Mesenchymal stem cell (in vitro differentiated cells and primary cell): ENCODE data around the gene MCF2L2.

Experiments used
- DNase-seq: peaks from one replicate; pipeline ENCODE4 v3.0.0-alpha.2; 2013
- H2AFZ ChIP-seq: one replicate; pipeline ENCODE4 v1.6.1; 2013; ENCODE audit warnings: low read depth, mild to moderate bottlenecking, control low read depth, inconsistent platforms, low read length, moderate library complexity
- H2AK5ac ChIP-seq: 2 replicates; pipeline ENCODE4 v1.6.1; 2013; ENCODE audit warnings: low read length, moderate library complexity, mild to moderate bottlenecking, inconsistent platforms; ENCODE audit not compliant: severe bottlenecking
- H2BK120ac ChIP-seq: one replicate; pipeline ENCODE4 v1.6.1; 2013; ENCODE audit warnings: low read depth, mild to moderate bottlenecking, inconsistent platforms, low read length, moderate library complexity
- H2BK12ac ChIP-seq, 2 experiments: one replicate each; pipeline ENCODE4 v1.6.1; 2013; ENCODE audit warnings: inconsistent platforms in 2 of 2, low read length in 2 of 2, mild to moderate bottlenecking in 2 of 2, moderate library complexity in 2 of 2, control low read depth in 1 of 2
- H2BK15ac ChIP-seq: one replicate; pipeline ENCODE4 v1.6.1; 2013; ENCODE audit warnings: mild to moderate bottlenecking, low read depth, inconsistent platforms; ENCODE audit not compliant: poor library complexity, severe bottlenecking
- H2BK5ac ChIP-seq: 2 replicates; pipeline ENCODE4 v1.6.1; 2013; ENCODE audit warnings: low read depth, mild to moderate bottlenecking, low read length, control low read depth, inconsistent platforms; ENCODE audit not compliant: poor library complexity, severe bottlenecking
- H3K14ac ChIP-seq, 2 experiments: one replicate each; pipeline ENCODE4 v1.6.1; 2013; ENCODE audit warnings: inconsistent platforms in 2 of 2, low read length in 2 of 2, control low read depth in 1 of 2, mild to moderate bottlenecking in 1 of 2, moderate library complexity in 1 of 2
- H3K18ac ChIP-seq, 2 experiments: one replicate each; pipeline ENCODE4 v1.6.1; 2013; ENCODE audit warnings: inconsistent platforms in 2 of 2, low read length in 2 of 2, control low read depth in 1 of 2, low read depth in 1 of 2, mild to moderate bottlenecking in 1 of 2
- H3K23ac ChIP-seq, 2 experiments: one replicate each; pipeline ENCODE4 v1.6.1; 2013; ENCODE audit warnings: inconsistent platforms in 2 of 2, low read length in 2 of 2, mild to moderate bottlenecking in 2 of 2, moderate library complexity in 2 of 2, control low read depth in 1 of 2
- H3K27ac ChIP-seq: 2 replicates; pipeline ENCODE4 v1.5.1; 2013; ENCODE audit warnings: mild to moderate bottlenecking, moderate library complexity, low read length, control low read depth, inconsistent platforms; ENCODE audit not compliant: poor library complexity, severe bottlenecking
- H3K27me3 ChIP-seq, 2 experiments: 2 replicates each; pipeline versions ENCODE4 v1.6.1 to v1.7.0; 2013; ENCODE audit warnings: low read length in 2 of 2, mild to moderate bottlenecking in 2 of 2, moderate library complexity in 2 of 2, control low read depth in 1 of 2, inconsistent platforms in 1 of 2; ENCODE audit not compliant: control insufficient read depth in 1 of 2, insufficient read depth in 1 of 2
- H3K36me3 ChIP-seq, 2 experiments: 2 replicates each; pipeline versions ENCODE4 v1.6.1 to v1.7.0; 2013; ENCODE audit warnings: low read length in 2 of 2, control low read depth in 1 of 2, inconsistent platforms in 1 of 2, low read depth in 1 of 2, mild to moderate bottlenecking in 1 of 2; ENCODE audit not compliant: insufficient read depth in 2 of 2, control insufficient read depth in 1 of 2
- H3K4ac ChIP-seq, 2 experiments: one replicate each; pipeline ENCODE4 v1.6.1; 2013; ENCODE audit warnings: inconsistent platforms in 2 of 2, low read length in 2 of 2, mild to moderate bottlenecking in 2 of 2, moderate library complexity in 2 of 2, control low read depth in 1 of 2, low read depth in 1 of 2
- H3K4me1 ChIP-seq: 2 replicates; pipeline ENCODE4 v1.6.1; 2013; ENCODE audit warnings: low read depth, low read length, control low read depth; ENCODE audit not compliant: control insufficient read depth, insufficient read depth
- H3K4me2 ChIP-seq: 2 replicates; pipeline ENCODE4 v1.6.1; 2013; ENCODE audit warnings: low read length, mild to moderate bottlenecking, inconsistent platforms; ENCODE audit not compliant: poor library complexity, severe bottlenecking
- H3K4me3 ChIP-seq, 2 experiments: 2 replicates each; pipeline versions ENCODE4 v1.5.1 to v1.7.0; 2013; ENCODE audit warnings: low read length in 2 of 2, mild to moderate bottlenecking in 2 of 2, control low read depth in 1 of 2, low read depth in 1 of 2; ENCODE audit not compliant: insufficient read depth in 1 of 2
- H3K79me1 ChIP-seq: replicated peaks from 2 replicates; pipeline ENCODE4 v1.6.1; 2013; ENCODE audit warnings: mild to moderate bottlenecking, control low read depth, low read length, inconsistent platforms; ENCODE audit not compliant: poor library complexity, severe bottlenecking
- H3K9ac ChIP-seq: 2 replicates; pipeline ENCODE4 v1.7.0; 2013; ENCODE audit warnings: mild to moderate bottlenecking, low read length, moderate library complexity
- H3K9me3 ChIP-seq: 2 replicates; pipeline ENCODE4 v1.7.0; 2013; ENCODE audit warnings: mild to moderate bottlenecking, low read length; ENCODE audit not compliant: control insufficient read depth
- H4K8ac ChIP-seq: one replicate; pipeline ENCODE4 v1.6.1; 2013; ENCODE audit warnings: inconsistent platforms, mild to moderate bottlenecking, low read length, moderate library complexity
- H4K91ac ChIP-seq: one replicate; pipeline ENCODE4 v1.6.1; 2013; ENCODE audit warnings: mild to moderate bottlenecking, low read length, inconsistent platforms
- WGBS: methylation state at CpG from one replicate; pipeline ENCODE4 v1.1.7; 2013; ENCODE audit warnings: mixed read lengths; 5-methylcytosine and 5-hydroxymethylcytosine counted together

The MCF2L2 gene

DNA sequence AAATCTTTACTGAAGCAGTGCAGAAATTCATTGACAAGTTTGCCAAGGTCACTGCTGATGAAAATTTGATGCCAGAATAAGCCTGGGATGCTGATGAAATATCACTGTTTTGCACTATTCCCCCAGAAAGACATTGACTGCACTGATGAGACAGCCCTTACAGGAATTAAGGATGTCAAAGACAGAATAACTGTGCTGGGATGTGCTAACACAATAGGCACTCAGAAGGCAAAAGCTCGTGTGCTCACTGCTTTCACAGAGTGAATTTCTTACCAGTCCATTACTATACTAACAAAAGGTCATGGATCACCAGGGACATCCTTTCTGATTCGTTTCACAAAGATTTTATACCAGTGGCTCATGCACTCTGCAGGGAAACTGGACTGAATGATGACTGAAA, 69.4 kb downstream of the MCF2L2 start:
- Histone ChIP-seq H3K4me2 (no peak overlapping the region), H2BK15ac (no peak overlapping the region), H3K9ac (no peak overlapping the region), H3K14ac (no peak overlapping the region), H3K4ac (no peak overlapping the region), H3K27ac (no peak overlapping the region), H2AK5ac (no peak overlapping the region), H3K9me3 (no peaks in the 10 kb centered on the region), H4K8ac (no peak overlapping the region), H3K27me3 (no peaks in the 10 kb centered on the region), H2BK5ac (no peak overlapping the region), H3K36me3 (no peaks in the 10 kb centered on the region), H3K79me1 (no peaks in the 10 kb centered on the region), H3K18ac (no peak overlapping the region), H3K23ac (no peak overlapping the region), H2BK120ac (no peak overlapping the region), H3K4me1 (no peaks in the 10 kb centered on the region), H2BK12ac (no peak overlapping the region), H3K4me3 (no peak overlapping the region), H2AFZ (no peak overlapping the region), H4K91ac (no peak overlapping the region)
- 26% methylated on average over 2 of the region's 2 CpGs for WGBS
- DNase-seq = no peak

DNA sequence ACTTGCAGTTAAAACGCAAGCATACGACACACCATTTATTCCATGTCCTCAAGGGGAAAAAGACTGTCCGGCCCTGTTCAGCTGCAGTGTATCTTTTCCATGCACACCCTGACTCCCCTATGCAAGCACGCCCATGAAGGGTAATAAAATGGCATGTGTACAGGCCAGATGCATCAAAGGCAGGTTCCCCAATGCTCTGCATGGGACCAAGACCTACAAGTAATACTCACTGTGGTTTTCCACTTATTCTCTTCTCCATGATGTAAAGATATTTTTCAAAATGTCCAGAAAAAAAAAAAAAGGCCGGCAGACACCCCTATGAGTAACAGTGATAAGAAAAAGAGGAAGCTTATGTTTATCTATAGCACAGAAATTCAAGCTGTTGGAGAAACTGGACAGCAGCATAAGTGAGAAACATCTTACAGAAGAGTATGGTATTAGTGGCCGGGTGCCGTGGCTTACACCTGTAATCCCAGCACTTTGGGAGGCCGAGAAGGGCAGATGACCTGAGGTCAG, 70.8 kb downstream of the MCF2L2 start:
- no peak overlapping the region for H2BK15ac ChIP-seq
- no peak overlapping the region for H2AK5ac ChIP-seq
- H3K9me3 ChIP-seq = no peaks in the 10 kb centered on the region
- no peak overlapping the region for H3K4me3 ChIP-seq
- H3K4me2 ChIP-seq = no peak overlapping the region
- WGBS = 89% methylated on average over 8 of the region's 8 CpGs
- no peak overlapping the region for H3K14ac ChIP-seq
- H2AFZ ChIP-seq = no peak overlapping the region
- H3K18ac ChIP-seq = no peak overlapping the region
- H3K27ac ChIP-seq = no peak overlapping the region
- no peak overlapping the region for H4K8ac ChIP-seq
- H2BK120ac ChIP-seq = no peak overlapping the region
- no peak for DNase-seq
- no peak overlapping the region for H3K9ac ChIP-seq
- H3K23ac ChIP-seq = no peak overlapping the region
- H3K36me3 ChIP-seq = no peaks in the 10 kb centered on the region
- H3K27me3 ChIP-seq = no peaks in the 10 kb centered on the region
- H2BK5ac ChIP-seq = no peak overlapping the region
- no peaks in the 10 kb centered on the region for H3K79me1 ChIP-seq
- H2BK12ac ChIP-seq = no peak overlapping the region
- H4K91ac ChIP-seq = no peak overlapping the region
- H3K4me1 ChIP-seq = no peaks in the 10 kb centered on the region
- H3K4ac ChIP-seq = no peak overlapping the region

DNA sequence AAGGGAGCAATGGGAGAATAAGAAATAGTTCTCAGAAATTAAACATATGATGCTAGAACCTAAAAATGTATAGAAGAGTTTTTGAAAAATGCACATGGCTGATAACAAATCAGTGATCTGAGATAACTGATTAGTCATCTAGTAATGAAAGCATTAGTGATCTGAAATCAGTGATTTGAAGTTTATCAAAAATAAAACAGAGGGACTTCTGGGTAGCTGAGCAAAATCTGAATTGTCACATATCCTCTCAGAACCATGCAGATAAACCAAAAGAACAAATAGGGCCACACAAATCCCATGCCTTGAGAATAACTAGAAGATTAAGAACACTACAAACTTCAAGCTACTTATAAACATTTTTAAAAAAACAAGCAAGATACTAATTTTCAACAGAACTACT, 71.5 kb downstream of the MCF2L2 start:
- Histone ChIP-seq H4K8ac (no peak overlapping the region), H3K27me3 (no peaks in the 10 kb centered on the region)
- DNase-seq = no peak

DNA sequence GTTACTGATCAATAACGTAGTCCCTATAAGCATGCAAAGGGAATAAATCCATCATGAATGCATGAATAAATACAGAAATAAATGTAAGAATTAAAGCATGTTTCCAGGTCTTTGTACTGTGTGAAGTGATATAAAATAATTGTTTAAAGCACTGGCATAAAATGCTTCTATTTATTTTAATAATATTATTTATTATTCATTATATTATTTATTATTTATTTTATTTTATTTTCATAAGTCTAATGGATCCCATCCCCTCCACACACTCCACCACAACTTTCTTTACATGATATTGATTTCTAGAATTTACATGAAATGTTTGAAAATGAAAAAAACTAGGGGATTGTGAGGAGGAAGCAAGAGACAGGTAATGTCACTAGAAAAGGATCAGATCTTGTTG, 73.5 kb downstream of the MCF2L2 start:
- no CpG with 5 or more reads among the region's 1 CpG for WGBS
- Histone ChIP-seq H3K4me2 (no peak overlapping the region), H2BK5ac (no peak overlapping the region), H2BK120ac (no peak overlapping the region), H3K4ac (no peak overlapping the region), H2BK12ac (no peak overlapping the region), H3K18ac (no peak overlapping the region), H3K4me1 (no peaks in the 10 kb centered on the region), H2AK5ac (no peak overlapping the region), H2BK15ac (no peak overlapping the region), H3K9ac (no peak overlapping the region), H2AFZ (no peak overlapping the region), H3K23ac (no peak overlapping the region), H4K8ac (no peak overlapping the region), H3K4me3 (no peak overlapping the region), H3K14ac (no peak overlapping the region), H3K9me3 (no peaks in the 10 kb centered on the region), H4K91ac (no peak overlapping the region), H3K27me3 (peaks cover 0 to 2% of the 10 kb centered on the region in 2 experiments), H3K36me3 (no peaks in the 10 kb centered on the region), H3K27ac (no peak overlapping the region), H3K79me1 (no peaks in the 10 kb centered on the region)
- no peak for DNase-seq

More for the DNA sequence above, 71.5 kb downstream of the MCF2L2 start:
- no peak overlapping the region for H3K4me2 ChIP-seq
- no peak overlapping the region for H2AFZ ChIP-seq
- no peak overlapping the region for H3K9ac ChIP-seq
- no peak overlapping the region for H3K14ac ChIP-seq
- H3K36me3 ChIP-seq = no peaks in the 10 kb centered on the region
- H2BK12ac ChIP-seq = no peak overlapping the region
- H3K27ac ChIP-seq = no peak overlapping the region
- no peaks in the 10 kb centered on the region for H3K79me1 ChIP-seq
- no peak overlapping the region for H3K18ac ChIP-seq
- no peak overlapping the region for H2BK120ac ChIP-seq
- no peaks in the 10 kb centered on the region for H3K4me1 ChIP-seq
- no peaks in the 10 kb centered on the region for H3K9me3 ChIP-seq
- H3K4me3 ChIP-seq = no peak overlapping the region
- no peak overlapping the region for H4K91ac ChIP-seq
- no peak overlapping the region for H2AK5ac ChIP-seq
- no peak overlapping the region for H2BK5ac ChIP-seq
- H3K4ac ChIP-seq = no peak overlapping the region
- H2BK15ac ChIP-seq = no peak overlapping the region
- H3K23ac ChIP-seq = no peak overlapping the region
